ENCODE data around the gene CFDP1.

CFDP1 gene

GRCh38 chr16:75464122-75464918 lies 31.0 kb upstream of the CFDP1 start, which contains the start of gene TMEM170A (continued):
- TF ChIP-seq ZNF670 (tag by site-specific recombination; IDR thresholded peaks at IDR 0.05; ENCODE audit: low read depth) (no peak), ZNF76 (tag by site-specific recombination; IDR thresholded peaks at IDR 0.05; ENCODE audit: borderline replicate concordance, low read depth) (peak; percentile 47; the same call in 1 of the 2 replicates), PATZ1 (tag by site-specific recombination; IDR thresholded peaks at IDR 0.05) (peak; percentile 96), ZNF184 (tag by site-specific recombination; IDR thresholded peaks at IDR 0.05) (no peak), ZBTB8A (tag by site-specific recombination; IDR thresholded peaks at IDR 0.05) (peak; percentile 75), ZBTB11 (tag by site-specific recombination; conservative IDR thresholded peaks at IDR 0.05; ENCODE audit: low read depth) (peak; percentile 22; the same call in 1 of the 2 replicates), ZNF621 (tag by site-specific recombination; IDR thresholded peaks at IDR 0.05) (no peak), ZNF664 (tag by site-specific recombination; IDR thresholded peaks at IDR 0.05) (no peak), ZNF248 (tag by site-specific recombination; IDR thresholded peaks at IDR 0.05) (no peak), ZBTB48 (tag by site-specific recombination; IDR thresholded peaks at IDR 0.05) (peak; percentile 80), ZNF521 (tag by site-specific recombination; IDR thresholded peaks at IDR 0.05) (no peak), ZFP41 (tag by site-specific recombination; IDR thresholded peaks at IDR 0.05; ENCODE audit: borderline replicate concordance) (no peak), ZBTB20 (tag by site-specific recombination; IDR thresholded peaks at IDR 0.05) (peak; percentile 79; the same call in 1 of the 2 replicates), REST (tag by site-specific recombination; IDR thresholded peaks at IDR 0.05) (no peak), ZNF580 (tag by site-specific recombination; IDR thresholded peaks at IDR 0.05) (0 out of 2 replicates have a peak, but pooled peaks have one; percentile 17), ZNF518A (tag by site-specific recombination; conservative IDR thresholded peaks at IDR 0.05; ENCODE audit: low read depth) (no peak), ZNF549 (tag by site-specific recombination; IDR thresholded peaks at IDR 0.05) (no peak), KLF1 (tag by site-specific recombination; IDR thresholded peaks at IDR 0.05) (0 out of 2 replicates have a peak, but pooled peaks have one; percentile 18), ZNF510 (tag by site-specific recombination; IDR thresholded peaks at IDR 0.05; ENCODE audit: insufficient replicate concordance) (no peak), ZNF692 (tag by site-specific recombination; IDR thresholded peaks at IDR 0.05) (peak; percentile 94), ZNF175 (tag by site-specific recombination; IDR thresholded peaks at IDR 0.05) (no peak), ZNF600 (tag by site-specific recombination; IDR thresholded peaks at IDR 0.05) (peak; percentile 71)
